ENCODE data around the gene PPAT.

Gene PPAT

GRCh38 chr4:56345458-56345857 lies 90.0 kb downstream of the PPAT start:
- no peak for TF ChIP-seq CTCF (conservative IDR thresholded peaks at IDR 0.05)
- H3K27ac ChIP-seq: no peak overlapping the region

Measured in VCaP (cell line).